K562 (cell line): ENCODE measurements around the gene CTNNA3. TPM values are rescaled to one million over a fixed set of nuclear protein-coding genes. Genes with fewer than 3 reads are reported as not detected.

Source experiments
- ATAC-seq: fragments of 200-7000 bp; cut with Tn5 transposase; 3 replicates; pipeline ENCODE4 v1.9.1; 2020; ENCODE audit warnings: moderate library complexity
- BruUV-seq: library from RNA; stranded (reverse); fragments of 400-500 nt; replicated peaks from 2 replicates; lab custom pipeline; 2021; lab: Mats Ljungman, UMichigan
- CTCF ChIA-PET: fragments of 300-600 bp; formaldehyde crosslinking; extraction: SDS; loops from one replicate; lab custom pipeline; 2021; ENCODE audit warnings: low intra/inter-chr PET ratio; lab: Yijun Ruan, JAX
- POLR2A ChIA-PET: fragments of 300-600, 350-650 bp; sonication (Branson Sonifier 250); formaldehyde crosslinking; extraction: SDS; loops from one replicate; lab custom pipeline; 2021; ENCODE audit warnings: antibody characterized with exemption, inconsistent platforms; lab: Yijun Ruan, JAX
- DNase-seq, 4 experiments: peaks; one replicate each; pipeline versions ENCODE4 v3.0.0 to v3.0.0-alpha.2; 2011 to 2018; ENCODE audit warnings: low spot score in 3 of 4, mixed read lengths in 3 of 4; ENCODE audit errors: extremely low read depth in 1 of 4
- FAIRE-seq: peaks from 2 replicates; lab custom pipeline; 2011; peaks lifted over from hg19 to GRCh38; lab: Jason Lieb, UNC
- H2AFZ ChIP-seq: 2 replicates; pipeline ENCODE4 v1.6.0; 2011; ENCODE audit warnings: low read depth, low read length, control low read depth, inconsistent platforms
- H3K27ac ChIP-seq: fragments of 200-600 bp; 3 replicates; pipeline ENCODE4 v1.8.0; 2011; ENCODE audit warnings: low read depth, mild to moderate bottlenecking, control low read depth, inconsistent platforms, low read length, moderate library complexity, mixed read lengths; ENCODE audit errors: extremely low read depth
- H3K27me3 ChIP-seq, 2 experiments: fragments of 300-600 bp in 1 of 2; 2 replicates in 1 of 2; 3 replicates in 1 of 2; pipeline versions ENCODE4 v1.6.0 to v1.8.0; 2011; ENCODE audit warnings: inconsistent platforms in 2 of 2, low read length in 2 of 2, mild to moderate bottlenecking in 1 of 2, mixed read lengths in 1 of 2, moderate library complexity in 1 of 2; ENCODE audit not compliant: control insufficient read depth in 2 of 2, insufficient read depth in 2 of 2
- H3K36me3 ChIP-seq: fragments of 300-600 bp; 3 replicates; pipeline ENCODE4 v1.8.0; 2011; ENCODE audit warnings: mild to moderate bottlenecking, low read length, inconsistent platforms; ENCODE audit not compliant: control insufficient read depth, insufficient read depth
- H3K4me1 ChIP-seq, 2 experiments: fragments of 200-600 bp in 1 of 2; replicated peaks in 1 of 2; 2 replicates in 1 of 2; 3 replicates in 1 of 2; pipeline versions ENCODE4 v1.5.1 to v1.8.0; 2011; ENCODE audit warnings: inconsistent platforms in 2 of 2, low read length in 2 of 2, mild to moderate bottlenecking in 1 of 2, mixed read lengths in 1 of 2, moderate library complexity in 1 of 2; ENCODE audit not compliant: control insufficient read depth in 2 of 2, insufficient read depth in 2 of 2
- H3K4me2 ChIP-seq: 2 replicates; pipeline ENCODE4 v1.6.1; 2011; ENCODE audit warnings: low read length, control low read depth, inconsistent platforms, mixed read lengths; ENCODE audit not compliant: insufficient read depth
- H3K4me3 ChIP-seq: fragments of 200-600 bp; sonication (generic), shearing (Covaris generic); 2 replicates; pipeline ENCODE4 v1.5.1; 2016; ENCODE audit warnings: control low read depth, inconsistent platforms
- H3K79me2 ChIP-seq: fragments of 200-600 bp; 3 replicates; pipeline ENCODE4 v1.8.0; 2011; ENCODE audit warnings: low read length, inconsistent platforms; ENCODE audit not compliant: control insufficient read depth, insufficient read depth
- H3K9ac ChIP-seq, 2 experiments: 2 replicates each; pipeline versions ENCODE4 v1.6.0 to v1.6.1; 2011; ENCODE audit warnings: low read depth in 2 of 2, low read length in 2 of 2, control low read depth in 1 of 2, inconsistent platforms in 1 of 2, mild to moderate bottlenecking in 1 of 2, mixed read lengths in 1 of 2; ENCODE audit not compliant: insufficient read depth in 1 of 2
- H3K9me1 ChIP-seq: one replicate; pipeline ENCODE4 v1.6.0; 2011; ENCODE audit warnings: inconsistent platforms, mild to moderate bottlenecking, low read length, moderate library complexity; ENCODE audit not compliant: control insufficient read depth, insufficient read depth
- H3K9me3 ChIP-seq: replicated peaks from 2 replicates; pipeline ENCODE4 v1.5.1; 2011; ENCODE audit warnings: low read depth, low read length, inconsistent platforms; ENCODE audit not compliant: control insufficient read depth, insufficient read depth
- H4K20me1 ChIP-seq: replicated peaks from 2 replicates; pipeline ENCODE4 v1.6.1; 2011; ENCODE audit warnings: low read length, inconsistent platforms, mixed read lengths; ENCODE audit not compliant: control insufficient read depth, insufficient read depth
- ATF7 ChIP-seq: fragments of 450-650 bp; IDR thresholded peaks from 2 replicates; pipeline ENCODE4 v1.7.1; 2014; ENCODE audit warnings: mild to moderate bottlenecking, moderate library complexity
- CC2D1A ChIP-seq: fragments of 450-650 bp; IDR thresholded peaks from 2 replicates; pipeline ENCODE4 v1.6.1; 2017; ENCODE audit warnings: mild to moderate bottlenecking
- DIDO1 ChIP-seq: fragments of 450-650 bp; IDR thresholded peaks from 2 replicates; pipeline ENCODE4 v1.6.1; 2016; ENCODE audit warnings: low read depth, missing biosample characterization, missing genetic modification characterization
- HEY1 ChIP-seq: fragments of 250-450 bp; sonication (Bioruptor Pico); IDR thresholded peaks from 2 replicates; pipeline ENCODE4 v1.5.0; 2020; ENCODE audit warnings: mild to moderate bottlenecking, moderate library complexity, borderline replicate concordance
- HOXB6 ChIP-seq: fragments of 250-450 bp; sonication (Bioruptor Pico); IDR thresholded peaks from 2 replicates; pipeline ENCODE4 v1.5.1; 2022; ENCODE audit warnings: mild to moderate bottlenecking, borderline replicate concordance
- KLF13 ChIP-seq: fragments of 450-650 bp; IDR thresholded peaks from 2 replicates; pipeline ENCODE4 v1.6.1; 2016; ENCODE audit warnings: missing genetic modification characterization, low read depth, mild to moderate bottlenecking, missing compliant biosample characterization, moderate library complexity, borderline replicate concordance
- MAFK ChIP-seq: IDR thresholded peaks from 2 replicates; pipeline ENCODE4 v1.6.1; 2011; ENCODE audit warnings: low read length, improper control_type of control experiment
- MCM7 ChIP-seq, 2 experiments: fragments of 450-650 bp; IDR thresholded peaks; 2 replicates each; pipeline ENCODE4 v1.6.1; 2016 to 2018
- MTF1 ChIP-seq: fragments of 250-450 bp; sonication (Bioruptor Pico); IDR thresholded peaks from 2 replicates; pipeline ENCODE4 v1.9.0; 2021; ENCODE audit warnings: moderate library complexity, mild to moderate bottlenecking, inconsistent platforms, borderline replicate concordance
- NCOA1 ChIP-seq: fragments of 450-650 bp; IDR thresholded peaks from 2 replicates; pipeline ENCODE4 v1.6.1; 2016; ENCODE audit warnings: low read depth
- SAP30 ChIP-seq: fragments of 200-600 bp; sonication (generic); IDR thresholded peaks from 2 replicates; pipeline ENCODE4 v1.6.1; 2012; ENCODE audit warnings: borderline replicate concordance, low read depth, mild to moderate bottlenecking, moderate library complexity, low read length, control low read depth, inconsistent platforms; ENCODE audit not compliant: insufficient read depth, poor library complexity, severe bottlenecking
- SMARCC2 ChIP-seq: fragments of 450-650 bp; IDR thresholded peaks from 2 replicates; pipeline ENCODE4 v1.6.1; 2017; ENCODE audit warnings: antibody characterized with exemption, moderate library complexity, mild to moderate bottlenecking, low read depth
- SNIP1 ChIP-seq: fragments of 450-650 bp; IDR thresholded peaks from 2 replicates; pipeline ENCODE4 v1.7.1; 2017; ENCODE audit warnings: low read depth, mild to moderate bottlenecking
- TCF15 ChIP-seq: fragments of 250-450 bp; sonication (Bioruptor Pico); IDR thresholded peaks from 2 replicates; pipeline ENCODE4 v1.8.0; 2022; ENCODE audit warnings: moderate library complexity, mild to moderate bottlenecking, inconsistent platforms
- VEZF1 ChIP-seq: fragments of 200-800 bp; sonication (Bioruptor generic); IDR thresholded peaks from 2 replicates; pipeline ENCODE4 v1.6.1; 2017; ENCODE audit warnings: missing genetic modification characterization, missing compliant biosample characterization
- WGBS: fragments of 100-300 bp; shearing (Covaris generic); methylation state at CpG from one replicate; pipeline ENCODE4 v1.1.6; 2016; ENCODE audit warnings: low coverage, mixed read lengths; ENCODE audit not compliant: insufficient coverage; ENCODE audit errors: missing lambda C conversion rate; 5-methylcytosine and 5-hydroxymethylcytosine counted together
- in situ Hi-C: fragments of 300-500 bp; cut with MboI; formaldehyde crosslinking; loops from 4 replicates; pipeline ENCODE4 v1.15.0; 2018; ENCODE audit warnings: inconsistent platforms, mixed read lengths
- intact Hi-C: fragments of 100-400 bp; cut with micrococcal nuclease; formaldehyde crosslinking; loops from 2 replicates; pipeline ENCODE4 v1.14.2; 2022
- polyA plus RNA-seq, 8 experiments: library from polyadenylated mRNA; depleted of rRNA in 4 of 8; stranded (reverse) in 5 of 8; unstranded in 3 of 8; fragments of >200 nt; fragmentation: Nextera tagmentation in 2 of 8; fragmentation: Illumina TruSeq in 1 of 8; extraction: Ambion mirVana in 2 of 8; extraction: Trizol in 1 of 8; gene quantifications; 2 replicates each; pipeline versions ENCODE4 v1.2.1 to v1.2.3, GENCODE V29; 2011 to 2014; ENCODE audit warnings: inconsistent platforms in 1 of 8, missing spikeins in 1 of 8
- total RNA-seq, 7 experiments: library from RNA; depleted of rRNA in 6 of 7; stranded (reverse); fragments of >200 nt in 6 of 7; fragmentation: Illumina TruSeq in 2 of 7; extraction: Trizol in 2 of 7; gene quantifications; 2 replicates each; pipeline versions ENCODE4 v1.2.1 to v1.2.3, GENCODE V29; 2011 to 2021; ENCODE audit warnings: low replicate concordance in 1 of 7

Gene CTNNA3
- total and polyA plus RNA-seq, 9 of the 15 experiments (the other 6 are each of a cell fraction or from before 2014, with no cell fraction given) = 0.04 TPM; not detected in 8

- TF ChIP-seq MTF1 (CRISPR knock-in tag) (no peak), MAFK (no peak), NCOA1 (no peak), SNIP1 (no peak), HOXB6 (CRISPR knock-in tag) (no peak)
These were observed 1784.7 kb downstream of the CTNNA3 start (continued) for GRCh38 chr10:65911151-65911835.

GRCh38 chr10:65910209-65910608 lies 1785.8 kb downstream of the CTNNA3 start:
- Histone ChIP-seq H3K79me2 (no peaks in the 10 kb centered on the region), H4K20me1 (no peaks in the 10 kb centered on the region), H3K4me2 (no peak overlapping the region), H3K9ac (no peak overlapping the region), H3K36me3 (no peaks in the 10 kb centered on the region), H3K27ac (no peak overlapping the region), H3K27me3 (no peaks in the 10 kb centered on the region), H3K4me1 (no peaks in the 10 kb centered on the region), H3K4me3 (no peak overlapping the region), H3K9me1 (no peaks in the 10 kb centered on the region), H3K9me3 (no peaks in the 10 kb centered on the region; the same call in 1 of the 2 replicates), H2AFZ (no peak overlapping the region)
- BruUV-seq = no TSS peak
- POLR2A ChIA-PET = no interaction called here
- DNase-seq = no peak
- intact Hi-C loops = no loop called here
- FAIRE-seq = no peak
- no peak for ATAC-seq
- 0% methylated on average over 4 of the region's 4 CpGs for WGBS
- in situ Hi-C loops = no loop called here
- CTCF ChIA-PET = no interaction called here
- TF ChIP-seq SMARCC2 = no peak
- no peak for TF ChIP-seq SAP30
- TF ChIP-seq ATF7 = no peak
- no peak for TF ChIP-seq CC2D1A
- TF ChIP-seq MCM7 (IDR thresholded peaks at IDR 0.05) = no peak
- no peak for TF ChIP-seq VEZF1 (CRISPR knock-in tag)
- TF ChIP-seq TCF15 (CRISPR knock-in tag) = no peak
- no peak for TF ChIP-seq HEY1 (CRISPR knock-in tag)
- TF ChIP-seq DIDO1 = no peak
- no peak for TF ChIP-seq KLF13
